ENCODE data around the gene SGK2.

Gene SGK2

DNA sequence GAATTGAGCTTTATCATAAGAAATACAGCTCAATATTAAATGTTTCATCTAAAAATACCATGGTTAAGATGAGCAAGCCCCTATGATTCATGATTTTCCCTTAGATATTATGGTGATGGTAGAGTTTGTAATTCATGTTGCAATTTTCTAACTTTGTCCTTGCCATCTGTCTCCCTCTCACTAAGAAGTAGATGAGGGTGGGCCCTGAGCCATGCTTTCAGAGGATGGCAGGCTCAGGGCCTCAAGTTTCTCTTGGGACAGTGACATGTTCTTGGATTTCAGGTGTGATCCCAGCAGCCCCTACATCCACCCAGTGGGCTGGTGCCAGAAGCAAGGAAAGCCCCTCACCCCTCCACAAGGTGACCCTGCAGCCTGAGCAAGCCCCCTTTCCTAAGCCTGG, 25.8 kb upstream of the SGK2 start:
- Histone ChIP-seq H3K9me3 (no peaks in the 10 kb centered on the region), H3K27ac (no peak overlapping the region), H3K4me1 (ENCODE audit: control insufficient read depth in 1 of 2, insufficient read depth in 1 of 2, low read depth in 1 of 2, low read length in 1 of 2) (peaks cover 15 to 16% of the 10 kb centered on the region in 2 experiments), H3K4me3 (ENCODE audit: low read depth in 1 of 2, low read length in 1 of 2) (no peak overlapping the region), H3K27me3 (no peaks in the 10 kb centered on the region), H3K36me3 (peaks cover 3% of the 10 kb centered on the region)
- TF ChIP-seq, protein P1, sequence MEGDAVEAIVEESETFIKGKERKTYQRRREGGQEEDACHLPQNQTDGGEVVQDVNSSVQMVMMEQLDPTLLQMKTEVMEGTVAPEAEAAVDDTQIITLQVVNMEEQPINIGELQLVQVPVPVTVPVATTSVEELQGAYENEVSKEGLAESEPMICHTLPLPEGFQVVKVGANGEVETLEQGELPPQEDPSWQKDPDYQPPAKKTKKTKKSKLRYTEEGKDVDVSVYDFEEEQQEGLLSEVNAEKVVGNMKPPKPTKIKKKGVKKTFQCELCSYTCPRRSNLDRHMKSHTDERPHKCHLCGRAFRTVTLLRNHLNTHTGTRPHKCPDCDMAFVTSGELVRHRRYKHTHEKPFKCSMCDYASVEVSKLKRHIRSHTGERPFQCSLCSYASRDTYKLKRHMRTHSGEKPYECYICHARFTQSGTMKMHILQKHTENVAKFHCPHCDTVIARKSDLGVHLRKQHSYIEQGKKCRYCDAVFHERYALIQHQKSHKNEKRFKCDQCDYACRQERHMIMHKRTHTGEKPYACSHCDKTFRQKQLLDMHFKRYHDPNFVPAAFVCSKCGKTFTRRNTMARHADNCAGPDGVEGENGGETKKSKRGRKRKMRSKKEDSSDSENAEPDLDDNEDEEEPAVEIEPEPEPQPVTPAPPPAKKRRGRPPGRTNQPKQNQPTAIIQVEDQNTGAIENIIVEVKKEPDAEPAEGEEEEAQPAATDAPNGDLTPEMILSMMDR (IDR thresholded peaks at IDR 0.05): no peak

DNA sequence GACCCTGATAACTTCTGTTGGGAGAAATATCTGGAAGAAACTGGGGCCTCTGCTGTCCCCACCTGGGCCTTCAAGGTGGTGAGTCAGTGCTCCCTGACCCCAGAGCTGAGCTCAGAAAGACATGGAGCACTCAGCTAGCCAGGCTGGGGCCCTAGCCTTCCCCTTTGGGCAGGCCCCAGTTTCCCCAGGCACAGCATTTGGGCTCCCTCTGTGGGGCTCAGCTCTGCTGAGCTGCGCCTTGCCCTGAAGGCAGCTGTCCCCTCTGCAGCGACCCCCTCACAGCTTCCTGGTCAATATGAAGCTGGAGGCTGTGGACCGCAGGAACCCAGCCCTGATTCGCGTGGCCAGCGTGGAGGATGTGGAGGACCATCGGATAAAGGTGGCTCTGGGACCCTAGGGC, 24.8 kb upstream of the SGK2 start:
- TF ChIP-seq, protein P1 (IDR thresholded peaks at IDR 0.05): no peak
- no peak overlapping the region for H3K27ac ChIP-seq
- no peak overlapping the region for H3K4me3 ChIP-seq (ENCODE audit: low read depth in 1 of 2, low read length in 1 of 2)
- no peaks in the 10 kb centered on the region for H3K27me3 ChIP-seq
- peaks cover 3% of the 10 kb centered on the region for H3K36me3 ChIP-seq
- peaks cover 23 to 25% of the 10 kb centered on the region in 2 experiments for H3K4me1 ChIP-seq (ENCODE audit: control insufficient read depth in 1 of 2, insufficient read depth in 1 of 2, low read depth in 1 of 2, low read length in 1 of 2)
- no peaks in the 10 kb centered on the region for H3K9me3 ChIP-seq

DNA sequence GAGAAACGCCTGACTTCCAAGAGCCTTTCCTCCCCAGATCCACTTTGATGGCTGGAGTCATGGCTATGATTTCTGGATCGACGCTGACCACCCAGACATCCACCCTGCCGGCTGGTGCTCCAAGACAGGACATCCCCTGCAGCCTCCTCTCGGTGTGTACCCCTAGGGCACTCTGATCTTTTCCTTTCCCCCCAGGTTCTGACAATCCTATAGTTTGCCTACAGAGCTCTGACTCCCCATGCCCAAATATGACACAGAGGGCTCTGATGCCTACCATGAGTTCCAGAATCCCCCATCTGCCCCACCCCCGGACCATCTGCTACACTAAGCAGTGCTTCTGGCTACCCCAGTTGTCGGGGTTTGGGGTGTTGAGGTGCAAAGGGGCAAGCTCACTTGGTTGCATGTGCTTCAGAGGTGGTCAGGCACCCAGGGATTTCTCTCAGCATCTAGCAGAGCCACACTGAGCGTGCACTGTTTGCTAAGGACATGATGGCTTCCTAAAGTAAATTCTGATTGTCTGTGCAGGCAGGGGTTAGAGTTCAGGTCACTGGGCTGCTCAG, 24.0 kb upstream of the SGK2 start:
- Histone ChIP-seq H3K27ac (no peak overlapping the region), H3K4me1 (ENCODE audit: control insufficient read depth in 1 of 2, insufficient read depth in 1 of 2, low read depth in 1 of 2, low read length in 1 of 2) (peaks cover 23 to 25% of the 10 kb centered on the region in 2 experiments), H3K36me3 (peaks cover 4% of the 10 kb centered on the region), H3K4me3 (ENCODE audit: low read depth in 1 of 2, low read length in 1 of 2) (no peak overlapping the region), H3K27me3 (no peaks in the 10 kb centered on the region), H3K9me3 (no peaks in the 10 kb centered on the region)
- TF ChIP-seq, protein P1 (IDR thresholded peaks at IDR 0.05): no peak

DNA sequence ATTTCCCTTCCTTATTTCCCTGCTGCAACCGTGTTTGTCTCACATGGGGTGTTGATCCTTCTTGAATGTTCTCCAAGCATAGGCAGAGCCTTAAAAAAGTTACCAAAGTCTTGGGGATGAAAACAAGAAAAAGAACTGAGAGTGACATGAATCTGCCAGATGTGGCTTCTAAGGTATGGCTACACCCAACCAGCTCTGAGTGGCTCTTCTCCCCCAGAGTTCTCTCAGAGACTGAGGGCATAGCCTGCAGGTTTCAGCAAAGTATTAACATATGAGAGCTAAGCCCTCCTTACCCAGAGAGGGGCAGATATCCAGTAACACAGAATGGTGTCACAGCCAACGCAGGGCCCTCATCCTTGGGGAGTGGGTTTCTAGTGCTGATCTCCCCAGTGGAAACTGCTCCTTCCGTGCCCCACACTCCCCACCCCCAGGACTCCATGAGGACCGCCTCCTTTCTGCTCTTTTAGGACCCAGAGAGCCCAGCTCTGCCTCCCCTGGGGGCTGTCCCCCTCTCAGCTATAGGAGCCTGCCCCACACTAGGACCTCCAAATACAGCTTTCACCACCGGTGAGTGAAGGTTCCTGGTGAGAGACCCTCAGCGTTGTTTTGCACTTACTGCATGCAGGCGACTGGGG, 23.3 kb upstream of the SGK2 start:
- H3K9me3 ChIP-seq: no peaks in the 10 kb centered on the region
- H3K27ac ChIP-seq: no peak overlapping the region
- H3K27me3 ChIP-seq: no peaks in the 10 kb centered on the region
- TF ChIP-seq, protein P1 (IDR thresholded peaks at IDR 0.05): no peak
- H3K4me1 ChIP-seq (ENCODE audit: control insufficient read depth in 1 of 2, insufficient read depth in 1 of 2, low read depth in 1 of 2, low read length in 1 of 2): peaks cover 23 to 25% of the 10 kb centered on the region in 2 experiments
- H3K36me3 ChIP-seq: peaks cover 10% of the 10 kb centered on the region
- no peak overlapping the region for H3K4me3 ChIP-seq (ENCODE audit: low read depth in 1 of 2, low read length in 1 of 2)

DNA sequence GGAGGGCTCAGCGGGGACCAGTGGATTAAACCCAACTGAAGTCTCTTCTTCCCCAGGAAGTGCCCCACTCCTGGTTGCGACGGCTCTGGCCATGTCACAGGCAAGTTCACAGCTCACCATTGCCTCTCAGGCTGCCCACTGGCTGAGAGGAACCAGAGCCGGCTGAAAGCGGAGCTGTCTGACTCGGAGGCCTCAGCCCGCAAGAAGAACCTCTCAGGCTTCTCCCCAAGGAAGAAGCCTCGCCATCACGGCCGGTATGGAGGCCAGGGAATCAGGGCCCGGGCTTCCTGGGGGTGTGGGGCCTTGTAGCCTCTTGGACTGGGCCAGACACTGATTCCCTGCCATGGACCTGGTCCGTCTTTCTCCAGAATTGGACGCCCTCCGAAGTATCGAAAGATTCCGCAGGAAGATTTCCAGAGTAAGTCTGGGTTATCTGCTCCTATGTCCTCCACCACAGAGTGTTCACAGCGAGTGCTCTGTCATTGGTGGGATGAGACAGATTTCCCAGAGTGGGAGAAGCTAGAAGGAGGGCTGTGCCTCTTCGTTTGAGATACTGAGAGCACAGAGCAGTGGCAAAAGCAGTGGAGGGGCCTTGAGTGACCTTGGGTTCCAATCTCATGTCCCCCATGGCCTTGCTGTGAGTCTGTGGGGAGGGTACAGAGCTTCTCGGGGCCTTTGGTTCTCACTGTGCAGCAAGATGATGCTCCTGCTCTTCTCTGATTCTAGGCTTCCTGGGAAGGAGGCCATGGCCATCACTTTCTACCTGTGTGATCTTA, 22.6 kb upstream of the SGK2 start:
- Histone ChIP-seq H3K27me3 (no peaks in the 10 kb centered on the region), H3K4me3 (ENCODE audit: low read depth in 1 of 2, low read length in 1 of 2) (no peak overlapping the region), H3K27ac (peak overlapping the region; percentile 81), H3K4me1 (ENCODE audit: control insufficient read depth in 1 of 2, insufficient read depth in 1 of 2, low read depth in 1 of 2, low read length in 1 of 2) (peaks cover 23 to 25% of the 10 kb centered on the region in 2 experiments), H3K36me3 (peaks cover 15% of the 10 kb centered on the region), H3K9me3 (no peaks in the 10 kb centered on the region)
- TF ChIP-seq, protein P1 (IDR thresholded peaks at IDR 0.05): no peak

Data from neutrophil (primary cell).